KMS-11 (cell line): Measurements from ENCODE around the gene PKDREJ.

Experiments used
- H2AFZ ChIP-seq: fragments of 200-600 bp; sonication (generic); 2 replicates; pipeline ENCODE4 v1.6.1; 2016; ENCODE audit warnings: antibody characterized with exemption, mixed run types, low read depth
- H3K27ac ChIP-seq: fragments of 200-600 bp; sonication (generic); 2 replicates; pipeline ENCODE4 v1.6.1; 2016; ENCODE audit warnings: mild to moderate bottlenecking, mixed run types
- H3K27me3 ChIP-seq: fragments of 200-600 bp; sonication (generic); 2 replicates; pipeline ENCODE4 v1.6.1; 2017; ENCODE audit warnings: mild to moderate bottlenecking, low read depth, mixed run types, moderate library complexity; ENCODE audit not compliant: insufficient read depth
- H3K36me3 ChIP-seq: fragments of 200-600 bp; sonication (generic); 2 replicates; pipeline ENCODE4 v1.6.1; 2017; ENCODE audit warnings: mild to moderate bottlenecking, mixed run types; ENCODE audit not compliant: insufficient read depth
- H3K4me1 ChIP-seq: fragments of 200-600 bp; sonication (generic); 2 replicates; pipeline ENCODE4 v1.6.1; 2016; ENCODE audit warnings: mild to moderate bottlenecking, low read depth, mixed run types; ENCODE audit not compliant: poor library complexity, severe bottlenecking
- H3K4me2 ChIP-seq: fragments of 200-600 bp; sonication (generic); 2 replicates; pipeline ENCODE4 v1.7.0; 2016; ENCODE audit warnings: mild to moderate bottlenecking, mixed run types
- H3K4me3 ChIP-seq: fragments of 200-600 bp; sonication (generic); IDR thresholded peaks from 2 replicates; pipeline ENCODE4 v1.6.1; 2017; ENCODE audit warnings: low read depth, low read length, mixed read lengths; ENCODE audit not compliant: insufficient read depth
- H3K79me2 ChIP-seq: fragments of 200-600 bp; sonication (generic); 2 replicates; pipeline ENCODE4 v1.6.1; 2016; ENCODE audit warnings: low read depth, mixed run types; ENCODE audit not compliant: insufficient read depth
- H3K9ac ChIP-seq: fragments of 200-600 bp; sonication (generic); 2 replicates; pipeline ENCODE4 v1.6.1; 2016; ENCODE audit warnings: mild to moderate bottlenecking, mixed run types
- H4K20me1 ChIP-seq: fragments of 200-600 bp; sonication (generic); 2 replicates; pipeline ENCODE4 v1.6.1; 2016; ENCODE audit warnings: mild to moderate bottlenecking, mixed run types; ENCODE audit not compliant: insufficient read depth
- TF ChIP-seq, protein P1 (sequence below): fragments of 200-600 bp; sonication (generic); conservative IDR thresholded peaks from 2 replicates; pipeline ENCODE4 v1.6.1; 2017; ENCODE audit warnings: low read depth, mild to moderate bottlenecking, antibody characterized with exemption, low read length, moderate library complexity, mixed read lengths

PKDREJ gene

DNA sequence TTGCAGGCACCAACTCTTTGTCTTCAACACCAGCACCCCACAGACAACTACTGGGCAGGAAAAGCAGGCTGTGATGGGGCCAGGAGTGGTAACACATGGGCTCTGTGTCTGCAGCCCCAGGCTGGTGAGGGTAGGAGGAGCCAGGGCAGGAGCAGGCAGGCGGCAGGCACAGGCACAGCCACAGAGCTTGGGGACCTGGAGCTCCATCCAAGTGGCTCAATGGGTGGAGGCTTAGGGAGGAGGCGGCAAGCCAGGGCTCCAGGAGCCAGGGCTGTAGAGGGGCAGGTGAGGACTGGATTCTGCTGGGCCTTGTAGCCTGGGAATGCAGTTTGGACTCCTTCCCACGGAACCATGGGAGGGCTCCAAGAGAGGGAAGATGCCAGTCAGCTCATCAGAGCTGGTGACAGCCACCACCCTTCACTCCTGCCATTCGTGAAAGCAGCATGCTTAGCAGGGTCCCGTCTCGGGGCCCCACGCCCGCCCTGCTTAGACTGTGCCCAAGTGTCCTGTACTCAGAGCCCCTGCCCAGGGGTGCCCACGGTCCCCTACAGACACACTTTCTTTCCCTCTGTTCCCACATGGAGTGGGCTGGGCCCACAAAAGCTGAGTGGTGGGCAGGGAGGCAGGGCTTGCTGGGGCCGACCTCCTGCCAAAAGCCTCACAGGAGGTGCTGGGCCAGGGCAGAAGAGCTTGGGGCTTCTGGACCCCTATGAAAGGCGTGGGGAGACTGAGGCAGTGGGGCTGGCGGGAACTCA, 17.1 kb upstream of the PKDREJ start:
- Histone ChIP-seq H3K27me3 (no peaks in the 10 kb centered on the region), H2AFZ (no peak overlapping the region), H3K4me2 (no peak overlapping the region), H4K20me1 (no peaks in the 10 kb centered on the region), H3K79me2 (no peaks in the 10 kb centered on the region), H3K9ac (no peak overlapping the region), H3K4me3 (no peak overlapping the region), H3K4me1 (no peaks in the 10 kb centered on the region), H3K27ac (no peak overlapping the region), H3K36me3 (no peaks in the 10 kb centered on the region)
- TF ChIP-seq, protein P1, sequence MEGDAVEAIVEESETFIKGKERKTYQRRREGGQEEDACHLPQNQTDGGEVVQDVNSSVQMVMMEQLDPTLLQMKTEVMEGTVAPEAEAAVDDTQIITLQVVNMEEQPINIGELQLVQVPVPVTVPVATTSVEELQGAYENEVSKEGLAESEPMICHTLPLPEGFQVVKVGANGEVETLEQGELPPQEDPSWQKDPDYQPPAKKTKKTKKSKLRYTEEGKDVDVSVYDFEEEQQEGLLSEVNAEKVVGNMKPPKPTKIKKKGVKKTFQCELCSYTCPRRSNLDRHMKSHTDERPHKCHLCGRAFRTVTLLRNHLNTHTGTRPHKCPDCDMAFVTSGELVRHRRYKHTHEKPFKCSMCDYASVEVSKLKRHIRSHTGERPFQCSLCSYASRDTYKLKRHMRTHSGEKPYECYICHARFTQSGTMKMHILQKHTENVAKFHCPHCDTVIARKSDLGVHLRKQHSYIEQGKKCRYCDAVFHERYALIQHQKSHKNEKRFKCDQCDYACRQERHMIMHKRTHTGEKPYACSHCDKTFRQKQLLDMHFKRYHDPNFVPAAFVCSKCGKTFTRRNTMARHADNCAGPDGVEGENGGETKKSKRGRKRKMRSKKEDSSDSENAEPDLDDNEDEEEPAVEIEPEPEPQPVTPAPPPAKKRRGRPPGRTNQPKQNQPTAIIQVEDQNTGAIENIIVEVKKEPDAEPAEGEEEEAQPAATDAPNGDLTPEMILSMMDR, result no peak

DNA sequence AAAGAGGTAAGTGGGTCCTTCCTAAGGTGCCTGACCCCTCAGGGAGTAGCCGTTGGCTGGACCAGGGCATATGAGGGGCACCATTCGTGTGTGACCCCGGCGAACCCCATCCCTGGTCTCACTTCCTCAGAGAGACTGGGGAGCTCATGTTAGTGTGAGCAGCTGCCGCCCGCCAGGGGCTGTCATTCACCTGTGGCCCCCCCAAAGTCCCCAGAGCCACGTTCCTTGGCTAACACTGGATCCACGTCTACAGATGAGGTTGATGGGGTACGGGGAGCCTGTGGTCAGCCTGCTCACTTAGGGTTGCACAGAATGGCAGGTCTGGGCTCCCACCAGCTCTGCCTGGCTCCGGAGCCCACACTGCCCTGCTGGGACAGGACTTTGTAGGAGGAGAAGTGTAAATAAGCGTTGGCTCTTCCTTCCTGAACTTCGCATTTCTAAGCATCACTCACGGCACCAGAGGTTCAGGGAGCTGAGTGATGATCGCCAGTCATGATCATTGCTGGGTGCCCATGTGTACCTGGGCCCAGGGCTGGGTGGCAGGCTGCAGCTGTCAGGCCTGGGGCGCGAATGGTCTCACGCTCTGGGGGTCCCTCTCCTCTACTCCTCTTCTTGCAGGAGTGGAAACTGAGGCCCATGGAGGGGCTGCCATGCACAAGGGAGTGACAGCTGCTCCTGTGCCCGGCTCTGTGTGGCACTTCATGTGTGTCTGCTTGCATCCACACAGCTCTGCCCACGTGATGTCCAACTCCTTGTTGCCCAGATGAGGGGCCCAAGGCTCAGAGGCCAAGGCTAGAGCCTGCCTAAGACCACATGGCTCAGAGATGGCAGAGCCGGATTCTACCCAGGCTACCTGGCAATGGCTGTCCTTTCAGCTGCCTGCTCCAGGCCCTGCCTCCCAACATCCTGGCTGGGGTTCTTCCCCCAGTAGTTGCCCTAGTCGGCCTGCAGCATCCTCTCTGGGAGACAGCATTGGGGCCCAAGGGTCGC, 15.8 kb upstream of the PKDREJ start:
- Histone ChIP-seq H4K20me1 (no peaks in the 10 kb centered on the region), H2AFZ (no peak overlapping the region), H3K79me2 (no peaks in the 10 kb centered on the region), H3K27ac (no peak overlapping the region), H3K4me3 (no peak overlapping the region), H3K4me1 (no peaks in the 10 kb centered on the region), H3K4me2 (no peak overlapping the region), H3K27me3 (no peaks in the 10 kb centered on the region), H3K36me3 (no peaks in the 10 kb centered on the region), H3K9ac (no peak overlapping the region)
- TF ChIP-seq, protein P1, result no peak

DNA sequence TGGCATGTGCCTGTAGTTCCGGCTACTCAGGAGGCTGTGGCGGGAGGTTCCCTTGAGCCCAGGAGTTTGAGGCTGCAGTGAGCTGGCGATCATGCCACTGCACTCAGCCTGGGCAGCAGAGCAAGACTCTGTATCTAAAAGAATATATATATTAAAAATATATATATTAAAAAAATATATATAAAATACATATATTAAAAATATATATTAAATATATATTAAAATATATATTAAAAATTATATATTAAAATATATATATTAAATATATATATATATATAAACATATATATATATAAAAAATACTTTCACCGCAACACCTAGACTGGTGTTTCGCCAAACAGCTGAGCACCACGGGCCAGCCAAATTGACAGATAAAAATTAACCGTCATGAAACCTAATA, 13.4 kb upstream of the PKDREJ start:
- Histone ChIP-seq H3K9ac (no peak overlapping the region), H3K79me2 (no peaks in the 10 kb centered on the region), H3K27me3 (no peaks in the 10 kb centered on the region), H2AFZ (no peak overlapping the region), H3K4me1 (no peaks in the 10 kb centered on the region), H3K27ac (no peak overlapping the region), H4K20me1 (no peaks in the 10 kb centered on the region), H3K4me3 (no peak overlapping the region), H3K36me3 (no peaks in the 10 kb centered on the region), H3K4me2 (no peak overlapping the region)
- TF ChIP-seq, protein P1, result no peak

DNA sequence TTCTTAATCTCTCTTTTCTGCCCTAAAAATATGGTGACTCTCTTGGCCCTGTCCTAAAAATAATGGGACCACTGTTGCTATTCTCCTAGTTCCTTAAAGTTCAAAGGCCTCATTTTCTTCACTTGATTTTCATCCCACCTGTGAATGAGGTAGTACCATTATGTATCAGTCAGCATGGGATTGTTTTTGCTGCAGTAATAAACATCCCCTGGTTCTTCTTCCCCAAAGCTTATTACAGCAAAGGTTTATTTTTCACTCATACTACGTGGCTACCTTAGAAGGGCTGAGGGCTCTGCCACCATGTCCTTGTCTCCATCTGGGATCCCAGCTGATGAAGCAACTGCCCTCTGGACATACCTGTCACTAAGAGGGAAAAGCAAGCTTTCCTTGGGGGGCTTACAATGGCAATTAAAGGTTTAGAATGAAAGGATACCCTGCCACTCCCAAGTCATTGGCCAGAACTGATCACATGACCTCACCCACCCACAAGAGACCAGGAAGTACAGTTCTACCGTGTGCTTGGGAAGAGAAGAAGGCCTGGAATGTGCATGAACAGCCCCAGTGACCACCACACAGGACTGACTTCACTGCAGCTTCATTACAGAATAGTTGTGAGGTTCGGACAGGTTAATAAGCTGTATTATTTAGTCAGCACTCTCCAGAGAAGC, 12.4 kb upstream of the PKDREJ start:
- Histone ChIP-seq H3K4me1 (no peaks in the 10 kb centered on the region), H3K36me3 (no peaks in the 10 kb centered on the region), H3K4me2 (no peak overlapping the region), H3K4me3 (no peak overlapping the region), H4K20me1 (no peaks in the 10 kb centered on the region), H3K9ac (no peak overlapping the region), H3K79me2 (no peaks in the 10 kb centered on the region), H3K27me3 (no peaks in the 10 kb centered on the region), H2AFZ (no peak overlapping the region), H3K27ac (no peak overlapping the region)
- TF ChIP-seq, protein P1, result no peak
